Measurements from ENCODE around the gene ZYG11A. TPM values are rescaled to one million over a fixed set of nuclear protein-coding genes. Genes with fewer than 3 reads are reported as not detected.
"Not testable (repeated sequence)": the region's sequence is repeated elsewhere in the genome, so short reads cannot be mapped to it uniquely, and the experiment has no call there.

The ZYG11A gene
- total RNA-seq (under 1 TPM; 0.09 to 0.15 (median 0.09) TPM), total RNA-seq (0 to 0.94 (median 0.15) reads per million in 29 experiments)
- not detected for total RNA-seq (2013)

- Mint-ChIP-seq H3K9me3 (no peaks in the 10 kb centered on the region), H3K36me3 (no peaks in the 10 kb centered on the region), H3K4me3 (peak within 1 kb of the TSS; percentile 47 to 78 (median 53)), H3K4me1 (peaks cover 0 to 10% (median 7%) of the 10 kb centered on the region in 3 donors), H3K27ac (no peak within 1 kb of the TSS), H3K27me3 (peaks cover 15 to 34% of the 10 kb centered on the region in 2 donors)
- no peaks in the 10 kb centered on the region for H3K9me3 ChIP-seq
- peak within 1 kb of the TSS; percentile 40 to 71 for H3K4me3 ChIP-seq (ENCODE audit: control insufficient read depth in 1 of 2, extremely low read depth in 1 of 2, low read length in 1 of 2)
- H3K27ac ChIP-seq (ENCODE audit: low read length), result no peak within 1 kb of the TSS
- ATAC-seq (replicated peaks in 1 of 4), result peak; percentile 96 to 97 (median 96)
- 6% methylated on average over 78 of the region's 88 CpGs for WGBS (ENCODE audit: insufficient coverage)
- CTCF ChIA-PET, result interaction anchor here in 1 of 2 donors (0.7 kb wide), 1 partner anchor 17 kb away, joined by 3 read pairs; no protein-coding TSS in a partner anchor
- peaks cover 0 to 11% of the 10 kb centered on the region in 2 experiments for H3K4me1 ChIP-seq (ENCODE audit: control insufficient read depth in 1 of 2, extremely low read depth in 1 of 2, insufficient read depth in 2 of 2, low read length in 2 of 2)
- POLR2A ChIA-PET, result interaction anchor here in 1 of 2 donors (0.6 kb wide), 1 partner anchor 11 kb away, joined by 3 read pairs; no protein-coding TSS in a partner anchor
- H3K36me3 ChIP-seq (ENCODE audit: control insufficient read depth in 2 of 2, extremely low read depth in 1 of 2, insufficient read depth in 1 of 2, low read length in 1 of 2), result no peaks in the 10 kb centered on the region
- peak; percentile 38 to 80 (median 66) for DNase-seq
- peaks cover 6 to 41% of the 10 kb centered on the region in 2 experiments for H3K27me3 ChIP-seq (replicated peaks in 1 of 2; ENCODE audit: control insufficient read depth in 2 of 2, extremely low read depth in 1 of 2, insufficient read depth in 2 of 2, low read length in 1 of 2)
These were observed at the start of gene ZYG11A for GRCh38 chr1:52842643-52843310. TSS of gene ZYG11A (plus strand) at chr1:52842760. CDS start at chr1:52842884, 124 bp downstream.

DNA sequence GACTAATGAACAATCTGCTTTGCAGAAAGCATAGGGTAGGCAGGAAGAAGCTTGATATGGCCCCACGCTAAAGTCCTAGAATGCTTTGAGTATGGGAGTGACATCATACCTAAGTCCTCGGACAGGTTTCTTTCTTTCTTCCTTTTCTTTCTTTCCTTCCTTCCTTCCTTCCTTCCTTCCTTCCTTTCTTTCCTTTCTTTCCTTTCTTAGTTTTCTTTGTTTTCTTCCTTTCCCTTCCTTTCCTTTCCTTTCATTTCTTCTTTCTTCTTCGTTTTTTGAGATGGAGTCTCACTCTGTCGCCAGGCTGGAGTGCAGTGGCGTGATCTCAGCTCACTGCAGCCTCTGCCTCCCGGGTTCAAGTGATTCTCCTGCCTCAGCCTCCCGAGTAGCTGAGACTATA lies 48.8 kb upstream of the ZYG11A start:
- H3K27ac ChIP-seq (ENCODE audit: low read length); POLR2A ChIA-PET; H3K4me3 ChIP-seq (ENCODE audit: control insufficient read depth in 1 of 2, extremely low read depth in 1 of 2, low read length in 1 of 2); CTCF ChIA-PET; H3K4me1 ChIP-seq (ENCODE audit: control insufficient read depth in 1 of 2, extremely low read depth in 1 of 2, insufficient read depth in 2 of 2, low read length in 2 of 2); H3K27me3 ChIP-seq (replicated peaks in 1 of 2; ENCODE audit: control insufficient read depth in 2 of 2, extremely low read depth in 1 of 2, insufficient read depth in 2 of 2, low read length in 1 of 2); ATAC-seq (replicated peaks in 1 of 4); H3K27ac Mint-ChIP-seq; H3K9me3 Mint-ChIP-seq; H3K27me3 Mint-ChIP-seq; DNase-seq; H3K4me1 Mint-ChIP-seq; H3K4me3 Mint-ChIP-seq; H3K9me3 ChIP-seq: not testable (repeated sequence)
- 92% methylated on average over 2 of the region's 7 CpGs for WGBS (ENCODE audit: insufficient coverage)
- peaks cover 0 to 15% of the 10 kb centered on the region in 2 donors for H3K36me3 ChIP-seq (ENCODE audit: control insufficient read depth in 2 of 2, extremely low read depth in 1 of 2, insufficient read depth in 1 of 2, low read length in 1 of 2)
- H3K36me3 Mint-ChIP-seq, result peaks cover 39% of the 10 kb centered on the region

DNA sequence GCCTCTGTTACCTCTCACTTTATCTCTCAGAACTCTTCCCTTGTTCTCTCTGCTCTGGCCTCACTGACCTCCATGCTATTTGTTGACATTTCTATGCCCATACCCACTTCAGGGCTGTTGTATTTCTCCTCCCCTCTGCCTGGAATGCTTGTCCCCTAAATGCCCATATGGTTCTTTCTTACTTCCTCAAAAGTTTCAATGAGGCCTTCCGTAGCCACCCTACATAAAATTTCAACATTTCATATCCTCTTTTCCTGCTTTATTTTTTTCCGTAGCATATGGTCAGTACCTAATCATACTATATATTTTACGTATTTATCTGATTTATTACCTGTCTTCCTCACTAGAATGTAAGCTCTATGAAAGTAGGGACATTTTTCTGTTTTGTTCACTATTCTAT lies 47.1 kb upstream of the ZYG11A start:
- H3K27me3 Mint-ChIP-seq, result no peaks in the 10 kb centered on the region
- ChIA-PET POLR2A (no interaction called here), CTCF (no interaction called here)
- Histone ChIP-seq H3K4me3 (ENCODE audit: control insufficient read depth in 1 of 2, extremely low read depth in 1 of 2, low read length in 1 of 2) (no peak overlapping the region), H3K27ac (ENCODE audit: low read length) (no peak overlapping the region), H3K27me3 (replicated peaks in 1 of 2; ENCODE audit: control insufficient read depth in 2 of 2, extremely low read depth in 1 of 2, insufficient read depth in 2 of 2, low read length in 1 of 2) (no peaks in the 10 kb centered on the region), H3K36me3 (ENCODE audit: control insufficient read depth in 2 of 2, extremely low read depth in 1 of 2, insufficient read depth in 1 of 2, low read length in 1 of 2) (peaks cover 0 to 16% of the 10 kb centered on the region in 2 donors), H3K4me1 (ENCODE audit: control insufficient read depth in 1 of 2, extremely low read depth in 1 of 2, insufficient read depth in 2 of 2, low read length in 2 of 2) (no peaks in the 10 kb centered on the region), H3K9me3 (no peaks in the 10 kb centered on the region)
- DNase-seq (no peak), ATAC-seq (replicated peaks in 1 of 4) (no peak)
- no peaks in the 10 kb centered on the region for H3K4me1 Mint-ChIP-seq
- no peaks in the 10 kb centered on the region for H3K9me3 Mint-ChIP-seq
- no peak overlapping the region for H3K27ac Mint-ChIP-seq
- peaks cover 32% of the 10 kb centered on the region for H3K36me3 Mint-ChIP-seq
- H3K4me3 Mint-ChIP-seq, result no peak overlapping the region
- 100% methylated on average over 1 of the region's 3 CpGs for WGBS (ENCODE audit: insufficient coverage)

GRCh38 chr1:52798331-52798730 lies 44.2 kb upstream of the ZYG11A start:
- CTCF ChIA-PET, result no interaction called here
- Mint-ChIP-seq H3K9me3 (no peaks in the 10 kb centered on the region), H3K27ac (no peak overlapping the region), H3K27me3 (no peaks in the 10 kb centered on the region), H3K4me1 (no peaks in the 10 kb centered on the region), H3K36me3 (peaks cover 26% of the 10 kb centered on the region), H3K4me3 (no peak overlapping the region)
- Histone ChIP-seq H3K4me3 (ENCODE audit: control insufficient read depth in 1 of 2, extremely low read depth in 1 of 2, low read length in 1 of 2) (no peak overlapping the region), H3K4me1 (ENCODE audit: control insufficient read depth in 1 of 2, extremely low read depth in 1 of 2, insufficient read depth in 2 of 2, low read length in 2 of 2) (no peaks in the 10 kb centered on the region), H3K9me3 (no peaks in the 10 kb centered on the region), H3K27ac (ENCODE audit: low read length) (no peak overlapping the region), H3K36me3 (ENCODE audit: control insufficient read depth in 2 of 2, extremely low read depth in 1 of 2, insufficient read depth in 1 of 2, low read length in 1 of 2) (peaks cover 0 to 15% of the 10 kb centered on the region in 2 donors), H3K27me3 (replicated peaks in 1 of 2; ENCODE audit: control insufficient read depth in 2 of 2, extremely low read depth in 1 of 2, insufficient read depth in 2 of 2, low read length in 1 of 2) (no peaks in the 10 kb centered on the region)
- POLR2A ChIA-PET, result no interaction called here
- no CpG with 5 or more reads among the region's 3 CpGs for WGBS (ENCODE audit: insufficient coverage)
- no peak for DNase-seq
- ATAC-seq (replicated peaks in 1 of 4), result no peak

- Mint-ChIP-seq H3K36me3 (peaks cover 13% of the 10 kb centered on the region), H3K9me3 (no peaks in the 10 kb centered on the region), H3K27ac (peak overlapping the region in 1 of 2 donors; percentile 71), H3K27me3 (no peaks in the 10 kb centered on the region), H3K4me1 (no peaks in the 10 kb centered on the region), H3K4me3 (no peak overlapping the region)
- CTCF ChIA-PET, result interaction anchor here in 1 of 2 donors (0.5 kb wide), 1 partner anchor 121 kb away, joined by 3 read pairs; no protein-coding TSS in a partner anchor
- Histone ChIP-seq H3K36me3 (ENCODE audit: control insufficient read depth in 2 of 2, extremely low read depth in 1 of 2, insufficient read depth in 1 of 2, low read length in 1 of 2) (peaks cover 0 to 22% of the 10 kb centered on the region in 2 donors), H3K27me3 (replicated peaks in 1 of 2; ENCODE audit: control insufficient read depth in 2 of 2, extremely low read depth in 1 of 2, insufficient read depth in 2 of 2, low read length in 1 of 2) (no peaks in the 10 kb centered on the region), H3K4me1 (ENCODE audit: control insufficient read depth in 1 of 2, extremely low read depth in 1 of 2, insufficient read depth in 2 of 2, low read length in 2 of 2) (no peaks in the 10 kb centered on the region), H3K27ac (ENCODE audit: low read length) (no peak overlapping the region), H3K9me3 (no peaks in the 10 kb centered on the region), H3K4me3 (ENCODE audit: control insufficient read depth in 1 of 2, extremely low read depth in 1 of 2, low read length in 1 of 2) (no peak overlapping the region)
- DNase-seq (no peak), ATAC-seq (replicated peaks in 1 of 4) (no peak)
- POLR2A ChIA-PET, result no interaction called here
These were observed 41.5 kb upstream of the ZYG11A start for GRCh38 chr1:52801011-52801410.

- H3K4me1 ChIP-seq (ENCODE audit: control insufficient read depth in 1 of 2, extremely low read depth in 1 of 2, insufficient read depth in 2 of 2, low read length in 2 of 2); H3K27me3 Mint-ChIP-seq; ATAC-seq (replicated peaks in 1 of 4); DNase-seq; H3K27ac ChIP-seq (ENCODE audit: low read length); H3K27ac Mint-ChIP-seq; H3K27me3 ChIP-seq (replicated peaks in 1 of 2; ENCODE audit: control insufficient read depth in 2 of 2, extremely low read depth in 1 of 2, insufficient read depth in 2 of 2, low read length in 1 of 2); H3K9me3 Mint-ChIP-seq; H3K4me3 Mint-ChIP-seq; H3K9me3 ChIP-seq; POLR2A ChIA-PET; H3K36me3 Mint-ChIP-seq; H3K4me1 Mint-ChIP-seq; H3K4me3 ChIP-seq (ENCODE audit: control insufficient read depth in 1 of 2, extremely low read depth in 1 of 2, low read length in 1 of 2): not testable (repeated sequence)
- CTCF ChIA-PET, result interaction anchor here in 1 of 2 donors (0.6 kb wide), 1 partner anchor 1433 kb away, joined by 3 read pairs; no protein-coding TSS in a partner anchor
- H3K36me3 ChIP-seq (ENCODE audit: control insufficient read depth in 2 of 2, extremely low read depth in 1 of 2, insufficient read depth in 1 of 2, low read length in 1 of 2), result peaks cover 0 to 15% of the 10 kb centered on the region in 2 donors
- no CpG with 5 or more reads among the region's 3 CpGs for WGBS (ENCODE audit: insufficient coverage)
These were observed 38.5 kb upstream of the ZYG11A start for GRCh38 chr1:52804083-52804482.
